ENCODE results near the gene SLC12A6. TPM values are rescaled to one million over a fixed set of nuclear protein-coding genes. Genes with fewer than 3 reads are reported as not detected.

Gene SLC12A6
- total RNA-seq, 1 donor from 2014 or later, result 74.4 TPM

- no peak for TF ChIP-seq CTCF (IDR thresholded peaks at IDR 0.05)
- Mint-ChIP-seq H3K4me3 (no peak overlapping the region), H3K27ac (peak overlapping the region; percentile 6), H3K36me3 (ENCODE audit: low read depth) (peaks cover 80% of the 10 kb centered on the region), H3K4me1 (peaks cover 4% of the 10 kb centered on the region), H3K27me3 (no peaks in the 10 kb centered on the region), H3K9me3 (no peaks in the 10 kb centered on the region)
- CTCF ChIA-PET, result interaction anchor here (0.9 to 5.1 kb wide), 5 partner anchors 103 to 349 kb away, joined by 3 to 78 read pairs (median 3); partner anchors contain the start of genes LPCAT4, NOP10 and NUTM1
- ATAC-seq (ENCODE audit: low read depth) (no peak), DNase-seq (no peak)
- intact Hi-C loops (cut with micrococcal nuclease), result no loop called here
- POLR2A ChIA-PET, result no interaction called here
Measured at GRCh38 chr15:34239151-34239808, 98.3 kb downstream of the SLC12A6 start.

- intact Hi-C loops (cut with micrococcal nuclease), result no loop called here
- Mint-ChIP-seq H3K27me3 (no peaks in the 10 kb centered on the region), H3K4me3 (no peak overlapping the region), H3K4me1 (no peaks in the 10 kb centered on the region), H3K36me3 (ENCODE audit: low read depth) (peaks cover 81% of the 10 kb centered on the region), H3K27ac (no peak overlapping the region), H3K9me3 (no peaks in the 10 kb centered on the region)
- DNase-seq (no peak), ATAC-seq (ENCODE audit: low read depth) (no peak)
- TF ChIP-seq CTCF (IDR thresholded peaks at IDR 0.05), result no peak
- ChIA-PET CTCF (interaction anchor here (0.9 to 1.2 kb wide), 2 partner anchors 9 to 354 kb away, joined by 3 read pairs; partner anchors contain the start of gene EMC4), POLR2A (no interaction called here)
Measured at GRCh38 chr15:34233614-34234013, 104.0 kb downstream of the SLC12A6 start.

- no peak for TF ChIP-seq CTCF (IDR thresholded peaks at IDR 0.05)
- ATAC-seq (ENCODE audit: low read depth) (peak; percentile 7), DNase-seq (no peak)
- CTCF ChIA-PET, result interaction anchor here (1.0 to 2.1 kb wide), 2 partner anchors 10 to 14 kb away, joined by 3 to 9 read pairs; partner anchors contain the start of gene KATNBL1
- intact Hi-C loops (cut with micrococcal nuclease), result loop anchor here (1.0 kb wide), 3 partner anchors 14 to 764 kb away; partner anchors contain the start of genes KATNBL1, NOP10, NUTM1 and ZNF770
- H3K36me3 Mint-ChIP-seq (ENCODE audit: low read depth), result peaks cover 30% of the 10 kb centered on the region
- no peaks in the 10 kb centered on the region for H3K9me3 Mint-ChIP-seq
- peaks cover 27% of the 10 kb centered on the region for H3K4me1 Mint-ChIP-seq
- peak overlapping the region; percentile 92 for H3K4me3 Mint-ChIP-seq
- H3K27ac Mint-ChIP-seq, result peak overlapping the region; percentile 96
- peaks cover 1% of the 10 kb centered on the region for H3K27me3 Mint-ChIP-seq
- POLR2A ChIA-PET, result interaction anchor here (0.7 to 2.6 kb wide), 10 partner anchors 13 to 745 kb away, joined by 3 to 32 read pairs (median 6); partner anchors contain the start of genes AQR, AVEN, EMC7 and KATNBL1
Measured at GRCh38 chr15:34223904-34224596, 113.5 kb downstream of the SLC12A6 start.

- intact Hi-C loops (cut with micrococcal nuclease), result no loop called here
- Mint-ChIP-seq H3K4me3 (no peak overlapping the region), H3K4me1 (no peaks in the 10 kb centered on the region), H3K9me3 (no peaks in the 10 kb centered on the region), H3K27ac (no peak overlapping the region), H3K36me3 (ENCODE audit: low read depth) (no peaks in the 10 kb centered on the region), H3K27me3 (no peaks in the 10 kb centered on the region)
- DNase-seq (no peak), ATAC-seq (ENCODE audit: low read depth) (no peak)
- ChIA-PET POLR2A (no interaction called here), CTCF (no interaction called here)
- TF ChIP-seq CTCF (IDR thresholded peaks at IDR 0.05), result no peak
Measured at GRCh38 chr15:34217587-34218225, 119.9 kb downstream of the SLC12A6 start.
